Tibial nerve (tissue), 4 donors: Measurements from ENCODE around the gene GABBR2. TPM values are rescaled to one million over a fixed set of nuclear protein-coding genes. Genes with fewer than 3 reads are reported as not detected.

Experiments
- DNase-seq, 2 donors: peaks; one replicate each; pipeline ENCODE4 v3.0.0-alpha.2; 2019; ENCODE audit warnings: low spot score in 2 of 2
- H3K27ac ChIP-seq, 4 donors: fragments of 200-600 bp; sonication (generic) in 3 of 4; one replicate each; pipeline ENCODE4 v1.5.1; 2017 to 2019; ENCODE audit warnings: mild to moderate bottlenecking in 1 of 4
- H3K27me3 ChIP-seq, 2 donors: fragments of 200-600 bp; sonication (generic) in 1 of 2; one replicate each; pipeline versions ENCODE4 v1.5.1 to v1.6.0; 2017 to 2019
- H3K36me3 ChIP-seq, 3 donors: fragments of 200-600 bp; sonication (generic); one replicate each; pipeline ENCODE4 v1.5.1; 2018 to 2019
- H3K4me1 ChIP-seq, 4 donors: fragments of 200-600 bp; sonication (generic) in 3 of 4; one replicate each; pipeline ENCODE4 v1.5.1; 2017 to 2019
- H3K4me3 ChIP-seq, 4 donors: fragments of 200-600 bp; sonication (generic) in 3 of 4; one replicate each; pipeline ENCODE4 v1.5.1; 2017 to 2019; ENCODE audit warnings: mild to moderate bottlenecking in 1 of 4, moderate library complexity in 1 of 4
- H3K9me3 ChIP-seq, 4 donors: fragments of 200-600 bp; sonication (generic) in 3 of 4; one replicate each; pipeline ENCODE4 v1.5.1; 2017 to 2019
- CTCF ChIP-seq, 5 experiments: fragments of 200-600 bp in 3 of 5; fragments of 450-650 bp in 2 of 5; sonication (generic) in 3 of 5; IDR thresholded peaks; one replicate each; pipeline ENCODE4 v1.5.1; 2016 to 2019; ENCODE audit warnings: antibody characterized with exemption in 5 of 5, mild to moderate bottlenecking in 3 of 5, moderate library complexity in 2 of 5
- EP300 ChIP-seq, 2 donors: sonication (generic); formaldehyde crosslinking; IDR thresholded peaks; one replicate each; pipeline ENCODE4 v1.6.1; 2017; ENCODE audit warnings: antibody characterized with exemption in 2 of 2, mild to moderate bottlenecking in 1 of 2
- POLR2A ChIP-seq, 2 donors: fragments of 450-650 bp; IDR thresholded peaks; one replicate each; pipeline ENCODE4 v1.6.1; 2017; ENCODE audit warnings: antibody characterized with exemption in 2 of 2, mild to moderate bottlenecking in 2 of 2, moderate library complexity in 2 of 2
- WGBS, 2 donors: methylation state at CpG; one replicate each; pipeline ENCODE4 v1.1.5; 2018; 5-methylcytosine and 5-hydroxymethylcytosine counted together
- total RNA-seq, 4 donors: library from RNA; depleted of rRNA; stranded (reverse); fragments of >200 nt; gene quantifications; one replicate each; pipeline ENCODE4 v1.1.0, GENCODE V29; 2016

Gene GABBR2
- total RNA-seq, 4 donors from 2014 or later, result 0.20 to 0.22 TPM; not detected in 2

- no peaks in the 10 kb centered on the region for H3K27me3 ChIP-seq
- H3K36me3 ChIP-seq, result no peaks in the 10 kb centered on the region
- 59 to 67% methylated on average over 1 of the region's 1 CpG for WGBS, 2 donors
- no peak overlapping the region for H3K27ac ChIP-seq
- TF ChIP-seq CTCF (IDR thresholded peaks at IDR 0.05) (no peak), EP300 (IDR thresholded peaks at IDR 0.05) (no peak), POLR2A (IDR thresholded peaks at IDR 0.05) (no peak)
- peaks cover 0 to 5% (median 0%) of the 10 kb centered on the region in 4 donors for H3K4me1 ChIP-seq
- DNase-seq, result no peak
- H3K4me3 ChIP-seq, result no peak overlapping the region
- H3K9me3 ChIP-seq, result no peaks in the 10 kb centered on the region
These were observed 445.7 kb downstream of the GABBR2 start for GRCh38 chr9:98263080-98263479.

GRCh38 chr9:98262056-98262455 is 446.7 kb downstream of the GABBR2 start:
- TF ChIP-seq CTCF (IDR thresholded peaks at IDR 0.05) (no peak), EP300 (IDR thresholded peaks at IDR 0.05) (no peak)
- H3K4me3 ChIP-seq, result no peak overlapping the region
- WGBS, 2 donors, result 77 to 86% methylated on average over 3 of the region's 3 CpGs
- peaks cover 0 to 7% (median 0%) of the 10 kb centered on the region in 4 donors for H3K4me1 ChIP-seq
- no peaks in the 10 kb centered on the region for H3K27me3 ChIP-seq
- H3K9me3 ChIP-seq, result no peaks in the 10 kb centered on the region
- no peaks in the 10 kb centered on the region for H3K36me3 ChIP-seq
- H3K27ac ChIP-seq, result no peak overlapping the region
- no peak for DNase-seq

DNA sequence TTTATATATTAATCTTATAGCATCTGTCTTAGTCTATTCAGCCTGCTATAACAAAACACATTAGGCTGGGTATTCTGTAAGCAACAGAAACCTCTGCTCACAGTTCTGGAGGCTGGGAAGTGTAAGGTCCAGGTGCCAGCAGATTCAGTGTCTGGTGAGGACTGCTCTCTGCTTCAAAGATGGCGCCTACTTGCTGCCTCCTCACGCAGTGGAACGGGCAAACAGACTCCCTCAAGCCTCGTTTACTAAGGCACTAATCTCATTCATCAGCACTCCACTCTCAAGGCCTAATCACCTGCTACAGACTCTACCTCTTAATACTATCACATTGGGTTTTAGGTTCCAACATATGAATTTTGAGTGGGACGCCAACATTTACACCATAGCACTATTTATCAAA is 448.1 kb downstream of the GABBR2 start:
- H3K27me3 ChIP-seq, result no peaks in the 10 kb centered on the region
- DNase-seq, result no peak
- H3K27ac ChIP-seq, result no peak overlapping the region
- 70 to 86% methylated on average over 5 of the region's 5 CpGs for WGBS, 2 donors
- no peaks in the 10 kb centered on the region for H3K9me3 ChIP-seq
- H3K4me1 ChIP-seq, result peaks cover 0 to 13% (median 0%) of the 10 kb centered on the region in 4 donors
- no peaks in the 10 kb centered on the region for H3K36me3 ChIP-seq
- TF ChIP-seq EP300 (IDR thresholded peaks at IDR 0.05) (no peak), POLR2A (IDR thresholded peaks at IDR 0.05) (no peak)
- no peak overlapping the region for H3K4me3 ChIP-seq

GRCh38 chr9:98259791-98260190 is 448.9 kb downstream of the GABBR2 start:
- Histone ChIP-seq H3K4me3 (no peak overlapping the region), H3K27ac (no peak overlapping the region), H3K4me1 (peaks cover 0 to 16% (median under 1%) of the 10 kb centered on the region in 4 donors), H3K27me3 (no peaks in the 10 kb centered on the region), H3K9me3 (no peaks in the 10 kb centered on the region), H3K36me3 (no peaks in the 10 kb centered on the region)
- no peak for DNase-seq
- TF ChIP-seq EP300 (IDR thresholded peaks at IDR 0.05) (no peak), CTCF (IDR thresholded peaks at IDR 0.05) (no peak), POLR2A (IDR thresholded peaks at IDR 0.05) (no peak)
- WGBS, 2 donors, result 78 to 82% methylated on average over 3 of the region's 3 CpGs

- Histone ChIP-seq H3K9me3 (no peaks in the 10 kb centered on the region), H3K27me3 (no peaks in the 10 kb centered on the region), H3K36me3 (peaks cover 0 to 5% (median 0%) of the 10 kb centered on the region in 3 donors), H3K27ac (peak overlapping the region; percentile 89 to 96 (median 92)), H3K4me3 (peak overlapping the region; percentile 64 to 93 (median 76)), H3K4me1 (peaks cover 0 to 39% (median 9%) of the 10 kb centered on the region in 4 donors)
- no peak for TF ChIP-seq CTCF (IDR thresholded peaks at IDR 0.05)
- TF ChIP-seq EP300 (IDR thresholded peaks at IDR 0.05), result no peak
- no peak for TF ChIP-seq POLR2A (IDR thresholded peaks at IDR 0.05)
- no peak for DNase-seq
- WGBS, 2 donors, result 8 to 13% methylated on average over 12 of the region's 12 CpGs
These were observed 452.0 kb downstream of the GABBR2 start for GRCh38 chr9:98256756-98257155.
